Keratinocyte (primary cell): ENCODE measurements around the gene ZDHHC12. TPM values are rescaled to one million over a fixed set of nuclear protein-coding genes. Genes with fewer than 3 reads are reported as not detected.

Experiments used
- DNase-seq: peaks from one replicate; pipeline ENCODE4 v3.0.0-alpha.2; 2011; ENCODE audit warnings: low read depth, missing footprints, low spot score
- FAIRE-seq: peaks from 2 replicates; lab custom pipeline; 2011; peaks lifted over from hg19 to GRCh38; lab: Jason Lieb, UNC
- H2AFZ ChIP-seq: 2 replicates; pipeline ENCODE4 v1.6.0; 2012; ENCODE audit warnings: low read length, control low read depth, inconsistent platforms; ENCODE audit not compliant: control insufficient read depth
- H3K27ac ChIP-seq: 2 replicates; pipeline ENCODE4 v1.5.1; 2011; ENCODE audit warnings: low read length; ENCODE audit not compliant: control insufficient read depth, insufficient read depth
- H3K27me3 ChIP-seq: 3 replicates; pipeline ENCODE4 v1.6.0; 2011; ENCODE audit warnings: low read length; ENCODE audit not compliant: control insufficient read depth, insufficient read depth; ENCODE audit errors: extremely low read depth
- H3K36me3 ChIP-seq, 2 experiments: 2 replicates in 1 of 2; 3 replicates in 1 of 2; pipeline ENCODE4 v1.5.1; 2011; ENCODE audit warnings: low read length in 2 of 2, mild to moderate bottlenecking in 1 of 2; ENCODE audit not compliant: control insufficient read depth in 2 of 2, insufficient read depth in 2 of 2; ENCODE audit errors: extremely low read depth in 1 of 2
- H3K4me1 ChIP-seq: 3 replicates; pipeline ENCODE4 v1.5.1; 2011; ENCODE audit warnings: low read length; ENCODE audit not compliant: control insufficient read depth, insufficient read depth; ENCODE audit errors: extremely low read depth
- H3K4me2 ChIP-seq: 3 replicates; pipeline ENCODE4 v1.6.0; 2011; ENCODE audit warnings: low read depth, low read length; ENCODE audit not compliant: control insufficient read depth, insufficient read depth; ENCODE audit errors: extremely low read depth
- H3K4me3 ChIP-seq, 3 experiments: fragments of 200-600 bp in 1 of 3; sonication (generic) in 1 of 3; 2 replicates in 2 of 3; 3 replicates in 1 of 3; pipeline ENCODE4 v1.5.1; 2011 to 2016; ENCODE audit warnings: low read length in 3 of 3, mild to moderate bottlenecking in 3 of 3, control low read depth in 2 of 3, inconsistent platforms in 1 of 3, low read depth in 1 of 3, mixed read lengths in 1 of 3, mixed run types in 1 of 3, moderate library complexity in 1 of 3; ENCODE audit not compliant: control insufficient read depth in 2 of 3, insufficient read depth in 2 of 3; ENCODE audit errors: extremely low read depth in 1 of 3
- H3K79me2 ChIP-seq: 2 replicates; pipeline ENCODE4 v1.6.0; 2012; ENCODE audit warnings: low read length; ENCODE audit not compliant: control insufficient read depth, insufficient read depth
- H3K9ac ChIP-seq: 3 replicates; pipeline ENCODE4 v1.6.0; 2011; ENCODE audit warnings: low read length; ENCODE audit not compliant: control insufficient read depth, insufficient read depth; ENCODE audit errors: extremely low read depth
- H3K9me1 ChIP-seq: 3 replicates; pipeline ENCODE4 v1.6.0; 2011; ENCODE audit warnings: low read length; ENCODE audit not compliant: control insufficient read depth, insufficient read depth; ENCODE audit errors: extremely low read depth
- H3K9me3 ChIP-seq: 2 replicates; pipeline ENCODE4 v1.5.1; 2012; ENCODE audit warnings: low read depth, low read length; ENCODE audit not compliant: control insufficient read depth
- H4K20me1 ChIP-seq: 3 replicates; pipeline ENCODE4 v1.6.0; 2011; ENCODE audit warnings: low read length; ENCODE audit not compliant: control insufficient read depth, insufficient read depth; ENCODE audit errors: extremely low read depth
- EZH2 ChIP-seq: IDR thresholded peaks from one replicate; pipeline ENCODE4 v1.6.1; 2012; ENCODE audit warnings: inconsistent platforms, mild to moderate bottlenecking, low read length, moderate library complexity
- dilution Hi-C: fragments of 300-500 bp; cut with MboI; formaldehyde crosslinking; loops from one replicate; pipeline ENCODE4 v1.7.0; 2020; ENCODE audit warnings: low sequenced_read_pairs; ENCODE audit not compliant: extremely low pct_ligation_motif_present
- polyA plus RNA-seq, 5 experiments: library from polyadenylated mRNA; depleted of rRNA in 3 of 5; stranded (reverse) in 3 of 5; stranded (forward) in 1 of 5; unstranded in 1 of 5; fragments of >200 nt; gene quantifications; 1 replicate in 1 of 5; 2 replicates in 3 of 5; 3 replicates in 1 of 5; pipeline versions ENCODE4 v1.2.1 to v1.2.3, GENCODE V29; 2011 to 2012; ENCODE audit warnings: missing spikeins in 2 of 5, low read depth in 1 of 5, low replicate concordance in 1 of 5
- small RNA-seq, 3 experiments: library from RNA; depleted of rRNA; stranded (forward); fragments of <200 nt; gene quantifications; one replicate each; pipeline ENCODE3, GENCODE V24; 2012; ENCODE audit warnings: low read depth in 3 of 3, low replicate concordance in 1 of 3; ENCODE audit not compliant: insufficient read length in 3 of 3
- TF ChIP-seq, protein P1 (sequence below), 3 experiments: IDR thresholded peaks in 1 of 3; conservative IDR thresholded peaks in 1 of 3; optimal IDR thresholded peaks in 1 of 3; 2 replicates in 2 of 3; 3 replicates in 1 of 3; pipeline versions ENCODE3 to v1.5.1; 2011; ENCODE audit warnings: low read length in 3 of 3, mild to moderate bottlenecking in 3 of 3, moderate library complexity in 2 of 3, control low read depth in 1 of 3, inconsistent platforms in 1 of 3; ENCODE audit not compliant: insufficient read depth in 2 of 3; ENCODE audit errors: extremely low read depth in 1 of 3

ZDHHC12 gene
- polyA plus RNA-seq, 1 donor (not counting 4 experiments of a cell fraction or from before 2014, with no cell fraction given): 24.1 TPM

DNA sequence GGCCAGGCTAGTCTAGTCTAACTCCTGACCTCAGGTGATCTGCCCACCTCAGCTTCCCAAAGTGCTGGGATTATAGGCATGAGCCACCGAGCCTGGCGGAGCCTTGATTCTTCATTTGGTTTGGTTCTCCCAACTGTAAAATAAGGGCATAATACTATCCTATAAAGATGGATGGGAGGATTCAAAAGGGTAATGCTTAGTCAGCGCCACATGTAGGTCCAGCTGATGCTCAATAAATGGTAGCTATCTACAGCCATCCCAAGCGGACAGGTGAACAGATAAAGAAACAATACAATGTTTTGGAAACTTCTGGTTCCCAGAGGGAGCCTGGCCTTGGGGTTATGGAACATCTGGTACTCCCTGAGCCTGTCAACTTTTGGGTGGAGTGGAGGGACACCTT is 48.5 kb downstream of the ZDHHC12 start:
- Histone ChIP-seq H3K36me3 (peaks cover 0 to 5% of the 10 kb centered on the region in 2 experiments), H3K9ac (no peak overlapping the region), H3K9me3 (no peaks in the 10 kb centered on the region), H3K27ac (no peak overlapping the region), H3K27me3 (no peaks in the 10 kb centered on the region), H3K9me1 (no peaks in the 10 kb centered on the region), H3K4me1 (no peaks in the 10 kb centered on the region), H3K79me2 (no peaks in the 10 kb centered on the region), H2AFZ (no peak overlapping the region), H4K20me1 (peaks cover 3% of the 10 kb centered on the region), H3K4me2 (no peak overlapping the region), H3K4me3 (no peak overlapping the region)
- dilution Hi-C loops: no loop called here
- FAIRE-seq: no peak
- no peak for DNase-seq
- no peak for TF ChIP-seq EZH2
- TF ChIP-seq, protein P1, sequence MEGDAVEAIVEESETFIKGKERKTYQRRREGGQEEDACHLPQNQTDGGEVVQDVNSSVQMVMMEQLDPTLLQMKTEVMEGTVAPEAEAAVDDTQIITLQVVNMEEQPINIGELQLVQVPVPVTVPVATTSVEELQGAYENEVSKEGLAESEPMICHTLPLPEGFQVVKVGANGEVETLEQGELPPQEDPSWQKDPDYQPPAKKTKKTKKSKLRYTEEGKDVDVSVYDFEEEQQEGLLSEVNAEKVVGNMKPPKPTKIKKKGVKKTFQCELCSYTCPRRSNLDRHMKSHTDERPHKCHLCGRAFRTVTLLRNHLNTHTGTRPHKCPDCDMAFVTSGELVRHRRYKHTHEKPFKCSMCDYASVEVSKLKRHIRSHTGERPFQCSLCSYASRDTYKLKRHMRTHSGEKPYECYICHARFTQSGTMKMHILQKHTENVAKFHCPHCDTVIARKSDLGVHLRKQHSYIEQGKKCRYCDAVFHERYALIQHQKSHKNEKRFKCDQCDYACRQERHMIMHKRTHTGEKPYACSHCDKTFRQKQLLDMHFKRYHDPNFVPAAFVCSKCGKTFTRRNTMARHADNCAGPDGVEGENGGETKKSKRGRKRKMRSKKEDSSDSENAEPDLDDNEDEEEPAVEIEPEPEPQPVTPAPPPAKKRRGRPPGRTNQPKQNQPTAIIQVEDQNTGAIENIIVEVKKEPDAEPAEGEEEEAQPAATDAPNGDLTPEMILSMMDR (optimal IDR thresholded peaks at IDR 0.05 in 1 of 3, IDR thresholded peaks at IDR 0.05 in 1 of 3, conservative IDR thresholded peaks at IDR 0.05 in 1 of 3; ENCODE audit: extremely low read depth in 1 of 3, insufficient read depth in 2 of 3, low read length in 3 of 3): no peak

Small RNA genes lying within 50 kb of the gene (small RNA-seq; reads per million reads assigned to genes)
- gene RF00017: 0 reads per million in 3 experiments
- gene RN7SL560P: 0 reads per million in 3 experiments

Other genes starting within 250 kb of the ZDHHC12 start
- gene GLE1, start 219.4 kb downstream of the ZDHHC12 start, polyA plus RNA-seq: 22.2 to 28.3 TPM (median 24.4 TPM) in 3 replicates
- gene SPTAN1, start 171.5 kb downstream of the ZDHHC12 start, polyA plus RNA-seq: 98.7 to 112 TPM (median 101 TPM) in 3 replicates
- gene DYNC2I2, start 67.3 kb downstream of the ZDHHC12 start, polyA plus RNA-seq: 11.5 to 19.3 TPM (median 14.0 TPM) in 3 replicates
- gene SET, start 34.9 kb downstream of the ZDHHC12 start, polyA plus RNA-seq: 126 to 267 TPM (median 198 TPM) in 3 replicates
- gene PKN3, start 21.6 kb downstream of the ZDHHC12 start, polyA plus RNA-seq: 1.2 to 3.0 TPM (median 1.3 TPM) in 3 replicates
- gene ZER1, start 47.8 kb upstream of the ZDHHC12 start, polyA plus RNA-seq: 14.9 to 25.4 TPM (median 19.6 TPM) in 3 replicates
- 12.8 to 25.1 TPM (median 14.1 TPM) in 3 replicates for gene TBC1D13, start 63.1 kb upstream of the ZDHHC12 start, polyA plus RNA-seq
- 10.1 to 18.5 TPM (median 10.2 TPM) in 3 replicates for gene ENDOG, start 94.4 kb upstream of the ZDHHC12 start, polyA plus RNA-seq
- 22.0 to 27.5 TPM (median 26.5 TPM) in 3 replicates for gene SPOUT1, start 105.7 kb upstream of the ZDHHC12 start, polyA plus RNA-seq
- gene KYAT1, start 157.8 kb upstream of the ZDHHC12 start, polyA plus RNA-seq: 10.9 to 13.9 TPM (median 13.9 TPM) in 3 replicates
- gene LRRC8A, start 158.0 kb upstream of the ZDHHC12 start, polyA plus RNA-seq: 88.3 to 127 TPM (median 109 TPM) in 3 replicates
- 4.6 to 5.2 TPM (median 4.7 TPM) in 3 replicates for gene PHYHD1, start 196.9 kb upstream of the ZDHHC12 start, polyA plus RNA-seq
- 21.8 to 33.5 TPM (median 27.1 TPM) in 3 replicates for gene DOLK, start 223.5 kb upstream of the ZDHHC12 start, polyA plus RNA-seq
- 25.6 to 56.3 TPM (median 31.1 TPM) in 3 replicates for gene NUP188, start 223.6 kb upstream of the ZDHHC12 start, polyA plus RNA-seq